ENCODE data around the gene ING2.
A peak's percentile ranks its signal among the peaks of the same experiment; 100 is the strongest.

ING2 gene

GRCh38 chr4:183505611-183506388, 942 bp downstream of the ING2 start:
- no peaks in the 10 kb centered on the region for H3K27me3 ChIP-seq (replicated peaks; ENCODE audit: insufficient read depth, low read length)
- H3F3A ChIP-seq (ENCODE audit: insufficient read depth, low read length): peaks cover 21% of the 10 kb centered on the region
- no peaks in the 10 kb centered on the region for H3K9me2 ChIP-seq (replicated peaks; ENCODE audit: insufficient read depth, low read length)
- peak overlapping the region; percentile 78 for H3K4me3 ChIP-seq (ENCODE audit: low read length)
- DNase-seq: peak; percentile 89
- H3K9ac ChIP-seq (ENCODE audit: low read length): peak overlapping the region; percentile 88
- H3K27ac ChIP-seq (ENCODE audit: low read length): peak overlapping the region; percentile 86
- H3K9me3 ChIP-seq (replicated peaks; ENCODE audit: insufficient read depth, low read length): no peaks in the 10 kb centered on the region
- no peak for TF ChIP-seq EZH2 (optimal IDR thresholded peaks at IDR 0.05; ENCODE audit: low read depth, low read length)
- TF ChIP-seq EZH2phosphoT487 (IDR thresholded peaks at IDR 0.05; ENCODE audit: low read length): no peak
- no peak for TF ChIP-seq CTCF (IDR thresholded peaks at IDR 0.05; ENCODE audit: low read length)
- H3K4me2 ChIP-seq (ENCODE audit: low read depth, low read length): peak overlapping the region; percentile 70
- H3K36me3 ChIP-seq (replicated peaks; ENCODE audit: insufficient read depth, low read length): peaks cover 8% of the 10 kb centered on the region
- H2AFZ ChIP-seq (ENCODE audit: low read length): peak overlapping the region; percentile 82
- H3K79me2 ChIP-seq (ENCODE audit: low read length): peaks cover 66% of the 10 kb centered on the region
- peaks cover 11% of the 10 kb centered on the region; the same call in 1 of the 2 replicates for H3K4me1 ChIP-seq (ENCODE audit: low read length)
- no peaks in the 10 kb centered on the region for H4K20me1 ChIP-seq (ENCODE audit: insufficient read depth, low read length)

- H3K27me3 ChIP-seq (replicated peaks; ENCODE audit: insufficient read depth, low read length): no peaks in the 10 kb centered on the region
- peak overlapping the region; percentile 82 for H2AFZ ChIP-seq (ENCODE audit: low read length)
- H3F3A ChIP-seq (ENCODE audit: insufficient read depth, low read length): peaks cover 21% of the 10 kb centered on the region
- H3K4me1 ChIP-seq (ENCODE audit: low read length): peaks cover 11% of the 10 kb centered on the region; the same call in 1 of the 2 replicates
- no peak for TF ChIP-seq EZH2 (optimal IDR thresholded peaks at IDR 0.05; ENCODE audit: low read depth, low read length)
- no peak for TF ChIP-seq CTCF (IDR thresholded peaks at IDR 0.05; ENCODE audit: low read length)
- peak overlapping the region; percentile 78 for H3K4me3 ChIP-seq (ENCODE audit: low read length)
- peak overlapping the region; percentile 86; the same call in 1 of the 2 replicates for H3K27ac ChIP-seq (ENCODE audit: low read length)
- H3K9me2 ChIP-seq (replicated peaks; ENCODE audit: insufficient read depth, low read length): no peaks in the 10 kb centered on the region
- H3K36me3 ChIP-seq (replicated peaks; ENCODE audit: insufficient read depth, low read length): peaks cover 13% of the 10 kb centered on the region
- no peaks in the 10 kb centered on the region for H3K9me3 ChIP-seq (replicated peaks; ENCODE audit: insufficient read depth, low read length)
- peak overlapping the region; percentile 88 for H3K9ac ChIP-seq (ENCODE audit: low read length)
- peaks cover 71% of the 10 kb centered on the region for H3K79me2 ChIP-seq (ENCODE audit: low read length)
- no peaks in the 10 kb centered on the region for H4K20me1 ChIP-seq (ENCODE audit: insufficient read depth, low read length)
- peak overlapping the region; percentile 70 for H3K4me2 ChIP-seq (ENCODE audit: low read depth, low read length)
- DNase-seq: no peak
Measured at GRCh38 chr4:183506389-183506735, 1.5 kb downstream of the ING2 start.

- H3K4me1 ChIP-seq (ENCODE audit: low read length): 0 out of 2 replicates have a peak, but pooled peaks cover 7% of the 10 kb centered on the region
- H3K9me2 ChIP-seq (replicated peaks; ENCODE audit: insufficient read depth, low read length): no peaks in the 10 kb centered on the region
- no peak overlapping the region for H2AFZ ChIP-seq (ENCODE audit: low read length)
- no peak overlapping the region for H3K4me2 ChIP-seq (ENCODE audit: low read depth, low read length)
- H3K36me3 ChIP-seq (replicated peaks; ENCODE audit: insufficient read depth, low read length): peaks cover 16% of the 10 kb centered on the region
- H3K9ac ChIP-seq (ENCODE audit: low read length): no peak overlapping the region
- no peak overlapping the region for H3K27ac ChIP-seq (ENCODE audit: low read length)
- H3K79me2 ChIP-seq (ENCODE audit: low read length): peaks cover 62% of the 10 kb centered on the region
- H4K20me1 ChIP-seq (ENCODE audit: insufficient read depth, low read length): no peaks in the 10 kb centered on the region
- DNase-seq: no peak
- H3K27me3 ChIP-seq (replicated peaks; ENCODE audit: insufficient read depth, low read length): no peaks in the 10 kb centered on the region
- TF ChIP-seq CTCF (IDR thresholded peaks at IDR 0.05; ENCODE audit: low read length) (no peak), EZH2phosphoT487 (IDR thresholded peaks at IDR 0.05; ENCODE audit: low read length) (no peak), EZH2 (optimal IDR thresholded peaks at IDR 0.05; ENCODE audit: low read depth, low read length) (no peak)
- H3F3A ChIP-seq (ENCODE audit: insufficient read depth, low read length): peaks cover 18% of the 10 kb centered on the region
- no peak overlapping the region for H3K4me3 ChIP-seq (ENCODE audit: low read length)
- no peaks in the 10 kb centered on the region for H3K9me3 ChIP-seq (replicated peaks; ENCODE audit: insufficient read depth, low read length)
Measured at GRCh38 chr4:183507925-183508696, 3.3 kb downstream of the ING2 start.
